Right lobe of liver (tissue), 4 donors: Measurements from ENCODE around the gene GCNT1.

ENCODE experiments used
- POLR2A ChIP-seq: fragments of 450-650 bp; IDR thresholded peaks from one replicate; pipeline ENCODE4 v1.6.1; 2017; ENCODE audit warnings: antibody characterized with exemption, mild to moderate bottlenecking
- TF ChIP-seq, protein P1 (sequence below), 4 donors: fragments of 200-600 bp in 3 of 4; fragments of 450-650 bp in 1 of 4; IDR thresholded peaks; one replicate each; pipeline versions ENCODE4 v1.5.1 to v1.8.0; 2016 to 2022; ENCODE audit warnings: antibody characterized with exemption in 4 of 4, mild to moderate bottlenecking in 2 of 4
- donor health status: DM: no; HTN: no; CAD: no.
- donor health status: DM: no; HTN: no; CAD: no.
- donor health status: DM: no; HTN: yes; CAD: no.

- TF ChIP-seq, protein P1, sequence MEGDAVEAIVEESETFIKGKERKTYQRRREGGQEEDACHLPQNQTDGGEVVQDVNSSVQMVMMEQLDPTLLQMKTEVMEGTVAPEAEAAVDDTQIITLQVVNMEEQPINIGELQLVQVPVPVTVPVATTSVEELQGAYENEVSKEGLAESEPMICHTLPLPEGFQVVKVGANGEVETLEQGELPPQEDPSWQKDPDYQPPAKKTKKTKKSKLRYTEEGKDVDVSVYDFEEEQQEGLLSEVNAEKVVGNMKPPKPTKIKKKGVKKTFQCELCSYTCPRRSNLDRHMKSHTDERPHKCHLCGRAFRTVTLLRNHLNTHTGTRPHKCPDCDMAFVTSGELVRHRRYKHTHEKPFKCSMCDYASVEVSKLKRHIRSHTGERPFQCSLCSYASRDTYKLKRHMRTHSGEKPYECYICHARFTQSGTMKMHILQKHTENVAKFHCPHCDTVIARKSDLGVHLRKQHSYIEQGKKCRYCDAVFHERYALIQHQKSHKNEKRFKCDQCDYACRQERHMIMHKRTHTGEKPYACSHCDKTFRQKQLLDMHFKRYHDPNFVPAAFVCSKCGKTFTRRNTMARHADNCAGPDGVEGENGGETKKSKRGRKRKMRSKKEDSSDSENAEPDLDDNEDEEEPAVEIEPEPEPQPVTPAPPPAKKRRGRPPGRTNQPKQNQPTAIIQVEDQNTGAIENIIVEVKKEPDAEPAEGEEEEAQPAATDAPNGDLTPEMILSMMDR (IDR thresholded peaks at IDR 0.05), result no peak
- no peak for TF ChIP-seq POLR2A
Measured at GRCh38 chr9:76510041-76510440, 51.1 kb downstream of the GCNT1 start.
